ENCODE data around the gene RCAN1.

Gene RCAN1

DNA sequence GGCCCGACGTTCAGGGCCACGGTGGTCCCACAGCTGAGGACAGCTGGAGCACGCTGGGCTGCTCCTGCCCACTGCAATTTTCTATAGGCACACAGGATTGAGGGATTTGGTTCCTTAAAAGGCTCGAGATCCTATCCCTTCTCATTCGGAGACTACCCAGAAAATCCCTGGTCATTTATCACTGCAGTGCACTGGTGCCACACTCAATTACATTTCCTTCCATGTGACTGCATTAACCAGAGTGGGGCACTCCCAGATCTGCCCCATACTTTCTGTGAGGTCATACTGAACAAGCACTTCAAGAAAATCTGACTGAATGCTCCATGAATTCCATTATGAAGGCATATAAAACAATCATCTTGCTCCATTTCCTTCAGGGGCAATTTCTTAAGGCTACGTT lies 53.1 kb downstream of the RCAN1 start:
- Histone ChIP-seq H3K36me3 (replicated peaks; ENCODE audit: low read depth, low read length) (no peaks in the 10 kb centered on the region), H3K9me3 (ENCODE audit: insufficient read depth, low read length) (no peaks in the 10 kb centered on the region), H3K4me1 (ENCODE audit: low read length) (peaks cover 4% of the 10 kb centered on the region; the same call in 1 of the 2 replicates), H3K27ac (ENCODE audit: low read length) (no peak overlapping the region), H3K9ac (ENCODE audit: low read length) (no peak overlapping the region), H3K79me2 (ENCODE audit: low read length) (no peaks in the 10 kb centered on the region), H2AFZ (ENCODE audit: low read depth, low read length) (no peak overlapping the region), H3K4me3 (ENCODE audit: low read length) (no peak overlapping the region), H4K20me1 (ENCODE audit: insufficient read depth, low read length) (no peaks in the 10 kb centered on the region), H3K4me2 (ENCODE audit: low read length) (no peak overlapping the region), H3K27me3 (ENCODE audit: low read depth, low read length) (no peaks in the 10 kb centered on the region)
- TF ChIP-seq, protein P1, sequence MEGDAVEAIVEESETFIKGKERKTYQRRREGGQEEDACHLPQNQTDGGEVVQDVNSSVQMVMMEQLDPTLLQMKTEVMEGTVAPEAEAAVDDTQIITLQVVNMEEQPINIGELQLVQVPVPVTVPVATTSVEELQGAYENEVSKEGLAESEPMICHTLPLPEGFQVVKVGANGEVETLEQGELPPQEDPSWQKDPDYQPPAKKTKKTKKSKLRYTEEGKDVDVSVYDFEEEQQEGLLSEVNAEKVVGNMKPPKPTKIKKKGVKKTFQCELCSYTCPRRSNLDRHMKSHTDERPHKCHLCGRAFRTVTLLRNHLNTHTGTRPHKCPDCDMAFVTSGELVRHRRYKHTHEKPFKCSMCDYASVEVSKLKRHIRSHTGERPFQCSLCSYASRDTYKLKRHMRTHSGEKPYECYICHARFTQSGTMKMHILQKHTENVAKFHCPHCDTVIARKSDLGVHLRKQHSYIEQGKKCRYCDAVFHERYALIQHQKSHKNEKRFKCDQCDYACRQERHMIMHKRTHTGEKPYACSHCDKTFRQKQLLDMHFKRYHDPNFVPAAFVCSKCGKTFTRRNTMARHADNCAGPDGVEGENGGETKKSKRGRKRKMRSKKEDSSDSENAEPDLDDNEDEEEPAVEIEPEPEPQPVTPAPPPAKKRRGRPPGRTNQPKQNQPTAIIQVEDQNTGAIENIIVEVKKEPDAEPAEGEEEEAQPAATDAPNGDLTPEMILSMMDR (IDR thresholded peaks at IDR 0.05; ENCODE audit: low read depth, low read length): no peak

DNA sequence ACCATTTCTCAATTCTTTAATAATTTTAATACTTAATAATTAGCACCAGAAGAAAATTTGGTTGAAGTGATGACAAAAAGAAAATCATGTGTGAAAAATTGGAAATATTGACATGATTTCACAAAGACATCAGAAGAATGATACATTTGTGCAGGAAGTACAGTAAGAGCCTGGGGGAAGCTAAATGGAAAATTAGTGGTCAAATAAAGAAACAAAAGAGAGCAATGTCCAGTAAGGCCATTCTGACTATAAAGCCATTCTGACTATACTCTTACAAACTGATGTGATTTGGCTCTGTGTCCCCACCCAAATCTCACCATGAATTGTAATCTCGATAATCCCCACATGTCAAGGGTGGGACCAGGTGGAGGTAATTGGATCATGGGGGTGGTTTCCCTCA lies 54.3 kb downstream of the RCAN1 start:
- no peak overlapping the region for H3K4me3 ChIP-seq (ENCODE audit: low read length)
- H3K4me2 ChIP-seq (ENCODE audit: low read length): no peak overlapping the region
- H2AFZ ChIP-seq (ENCODE audit: low read depth, low read length): no peak overlapping the region
- H3K9me3 ChIP-seq (ENCODE audit: insufficient read depth, low read length): no peaks in the 10 kb centered on the region
- peaks cover 4% of the 10 kb centered on the region; the same call in 1 of the 2 replicates for H3K4me1 ChIP-seq (ENCODE audit: low read length)
- H3K27me3 ChIP-seq (ENCODE audit: low read depth, low read length): no peaks in the 10 kb centered on the region
- no peaks in the 10 kb centered on the region for H4K20me1 ChIP-seq (ENCODE audit: insufficient read depth, low read length)
- H3K36me3 ChIP-seq (replicated peaks; ENCODE audit: low read depth, low read length): no peaks in the 10 kb centered on the region
- H3K9ac ChIP-seq (ENCODE audit: low read length): no peak overlapping the region
- no peak overlapping the region for H3K27ac ChIP-seq (ENCODE audit: low read length)
- TF ChIP-seq EZH2phosphoT487 (IDR thresholded peaks at IDR 0.05; ENCODE audit: low read depth): no peak
- no peaks in the 10 kb centered on the region for H3K79me2 ChIP-seq (ENCODE audit: low read length)

DNA sequence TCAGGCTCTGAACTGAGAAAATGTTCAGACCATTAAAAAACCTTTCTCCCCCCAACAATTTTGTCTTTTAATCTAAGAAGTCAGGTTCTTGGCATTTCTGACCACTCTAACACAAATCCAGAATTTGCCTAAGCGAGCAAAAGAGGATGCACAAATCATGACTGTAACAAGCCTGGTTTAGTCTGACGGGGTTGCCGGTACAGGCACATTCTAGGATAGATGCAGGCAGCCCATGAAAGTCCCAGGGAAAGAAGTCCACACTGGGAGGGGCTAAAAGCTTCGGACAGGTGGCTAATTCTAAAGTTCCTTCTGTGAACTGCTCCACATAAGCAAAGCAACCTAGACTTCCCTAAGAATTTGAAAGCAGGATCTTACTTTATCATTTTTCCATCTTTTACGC lies 54.9 kb downstream of the RCAN1 start:
- H3K4me2 ChIP-seq (ENCODE audit: low read length): no peak overlapping the region
- no peaks in the 10 kb centered on the region for H3K36me3 ChIP-seq (replicated peaks; ENCODE audit: low read depth, low read length)
- no peak overlapping the region for H3K4me3 ChIP-seq (ENCODE audit: low read length)
- TF ChIP-seq EZH2phosphoT487 (IDR thresholded peaks at IDR 0.05; ENCODE audit: low read depth): no peak
- TF ChIP-seq, protein P1 (IDR thresholded peaks at IDR 0.05; ENCODE audit: low read depth, low read length): no peak
- no peak overlapping the region for H3K9ac ChIP-seq (ENCODE audit: low read length)
- no peaks in the 10 kb centered on the region for H4K20me1 ChIP-seq (ENCODE audit: insufficient read depth, low read length)
- H3K27me3 ChIP-seq (ENCODE audit: low read depth, low read length): no peaks in the 10 kb centered on the region
- H3K9me3 ChIP-seq (ENCODE audit: insufficient read depth, low read length): no peaks in the 10 kb centered on the region
- peaks cover 4% of the 10 kb centered on the region; the same call in 1 of the 2 replicates for H3K4me1 ChIP-seq (ENCODE audit: low read length)
- H3K27ac ChIP-seq (ENCODE audit: low read length): no peak overlapping the region
- no peaks in the 10 kb centered on the region for H3K79me2 ChIP-seq (ENCODE audit: low read length)
- no peak overlapping the region for H2AFZ ChIP-seq (ENCODE audit: low read depth, low read length)

DNA sequence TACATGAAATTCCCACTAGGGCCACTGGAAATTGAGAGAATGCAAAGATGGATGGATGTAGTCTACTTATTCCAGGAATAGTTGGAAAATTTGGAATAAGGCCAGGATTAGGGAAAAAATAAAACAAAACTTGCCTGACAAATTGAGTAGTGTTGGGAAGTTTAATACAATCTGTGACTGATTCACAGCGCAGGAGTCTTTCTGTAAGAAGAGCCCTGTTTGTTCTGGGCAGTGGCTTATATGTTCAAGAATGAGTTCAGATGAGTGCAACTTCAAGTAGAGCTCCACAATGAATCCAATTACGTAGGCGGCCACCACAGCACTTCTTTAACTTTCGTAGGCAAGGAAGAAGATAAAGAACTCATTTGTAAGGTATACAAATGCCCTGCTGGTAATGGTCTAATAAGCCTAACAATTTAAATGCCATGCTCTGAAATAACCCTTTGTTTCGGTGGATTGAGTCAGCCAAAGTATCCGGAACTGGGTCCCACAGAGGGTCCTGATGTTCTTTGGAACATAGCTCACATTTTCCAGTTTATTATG lies 55.8 kb downstream of the RCAN1 start:
- Histone ChIP-seq H3K79me2 (ENCODE audit: low read length) (no peaks in the 10 kb centered on the region), H3K27ac (ENCODE audit: low read length) (no peak overlapping the region), H3K4me3 (ENCODE audit: low read length) (no peak overlapping the region), H3K27me3 (ENCODE audit: low read depth, low read length) (no peaks in the 10 kb centered on the region), H2AFZ (ENCODE audit: low read depth, low read length) (no peak overlapping the region), H3K4me1 (ENCODE audit: low read length) (peaks cover 4% of the 10 kb centered on the region; the same call in 1 of the 2 replicates), H3K9ac (ENCODE audit: low read length) (no peak overlapping the region), H4K20me1 (ENCODE audit: insufficient read depth, low read length) (no peaks in the 10 kb centered on the region), H3K36me3 (replicated peaks; ENCODE audit: low read depth, low read length) (no peaks in the 10 kb centered on the region), H3K9me3 (ENCODE audit: insufficient read depth, low read length) (no peaks in the 10 kb centered on the region), H3K4me2 (ENCODE audit: low read length) (no peak overlapping the region)
- TF ChIP-seq, protein P1 (IDR thresholded peaks at IDR 0.05; ENCODE audit: low read depth, low read length): no peak
- TF ChIP-seq EZH2phosphoT487 (IDR thresholded peaks at IDR 0.05; ENCODE audit: low read depth): no peak

Measured in OCI-LY3 (cell line).